HepG2 (cell line): Measurements from ENCODE around the gene NOP14. TPM values are rescaled to one million over a fixed set of nuclear protein-coding genes. Genes with fewer than 3 reads are reported as not detected.

ENCODE experiments used
- ATAC-seq: fragments of 200-7000 bp; cut with Tn5 transposase; 3 replicates; pipeline ENCODE4 v1.9.1; 2020; ENCODE audit warnings: mild to moderate bottlenecking, moderate library complexity
- BruUV-seq: library from RNA; stranded (reverse); fragments of 400-500 nt; replicated peaks from 2 replicates; lab custom pipeline; 2021; lab: Mats Ljungman, UMichigan
- CTCF ChIA-PET: fragments of 300-600 bp; formaldehyde crosslinking; extraction: SDS; loops from one replicate; lab custom pipeline; 2021; ENCODE audit warnings: low total read pairs, inconsistent platforms, low intra/inter-chr PET ratio; lab: Yijun Ruan, JAX
- POLR2A ChIA-PET: fragments of 350-600 bp; sonication (Branson Sonifier 250); formaldehyde crosslinking; loops from one replicate; lab custom pipeline; 2020; ENCODE audit warnings: antibody characterized with exemption, inconsistent platforms; lab: Yijun Ruan, JAX
- DNase-seq: peaks from one replicate; pipeline ENCODE4 v3.0.0-alpha.2; 2015; ENCODE audit warnings: low spot score
- FAIRE-seq: peaks from 3 replicates; lab custom pipeline; 2011; peaks lifted over from hg19 to GRCh38; lab: Jason Lieb, UNC
- H2AFZ ChIP-seq: one replicate; pipeline ENCODE4 v1.6.1; 2011; ENCODE audit warnings: low read length, inconsistent platforms
- H3K27ac ChIP-seq: fragments of 300-600 bp; 3 replicates; pipeline ENCODE4 v1.8.0; 2011; ENCODE audit warnings: mixed run types, mild to moderate bottlenecking, mixed read lengths, low read length, inconsistent platforms; ENCODE audit not compliant: insufficient read depth; ENCODE audit errors: extremely low read length
- H3K27me3 ChIP-seq, 2 experiments: fragments of 200-600 bp in 1 of 2; 2 replicates in 1 of 2; 3 replicates in 1 of 2; pipeline versions ENCODE4 v1.6.0 to v1.8.0; 2011; ENCODE audit warnings: low read length in 2 of 2, mild to moderate bottlenecking in 2 of 2, moderate library complexity in 2 of 2, inconsistent platforms in 1 of 2; ENCODE audit not compliant: insufficient read depth in 2 of 2, control insufficient read depth in 1 of 2
- H3K36me3 ChIP-seq, 2 experiments: fragments of 200-600 bp in 1 of 2; replicated peaks in 1 of 2; 2 replicates in 1 of 2; 3 replicates in 1 of 2; pipeline versions ENCODE4 v1.5.1 to v1.8.0; 2011; ENCODE audit warnings: low read length in 2 of 2, inconsistent platforms in 1 of 2; ENCODE audit not compliant: insufficient read depth in 2 of 2, control insufficient read depth in 1 of 2
- H3K4me1 ChIP-seq: 2 replicates; pipeline ENCODE4 v1.5.1; 2012; ENCODE audit warnings: low read length, inconsistent platforms; ENCODE audit not compliant: insufficient read depth
- H3K4me2 ChIP-seq: 2 replicates; pipeline ENCODE4 v1.6.0; 2011; ENCODE audit warnings: low read depth, low read length, inconsistent platforms
- H3K4me3 ChIP-seq, 3 experiments: fragments of 200-600 bp in 1 of 3; sonication (generic), shearing (Covaris generic) in 1 of 3; replicated peaks in 1 of 3; 2 replicates each; pipeline ENCODE4 v1.5.1; 2011 to 2016; ENCODE audit warnings: low read length in 3 of 3, inconsistent platforms in 2 of 3, low read depth in 2 of 3, mild to moderate bottlenecking in 2 of 3, control low read depth in 1 of 3, mixed read lengths in 1 of 3; ENCODE audit not compliant: insufficient read depth in 1 of 3
- H3K79me2 ChIP-seq: one replicate; pipeline ENCODE4 v1.6.1; 2011; ENCODE audit warnings: low read length, inconsistent platforms; ENCODE audit not compliant: insufficient read depth
- H3K9ac ChIP-seq: 2 replicates; pipeline ENCODE4 v1.6.0; 2011; ENCODE audit warnings: mild to moderate bottlenecking, low read depth, low read length, inconsistent platforms; ENCODE audit not compliant: insufficient read depth
- H3K9me3 ChIP-seq: 2 replicates; pipeline ENCODE4 v1.5.1; 2012; ENCODE audit warnings: mild to moderate bottlenecking, low read length
- H4K20me1 ChIP-seq: 2 replicates; pipeline ENCODE4 v1.6.0; 2011; ENCODE audit warnings: inconsistent platforms, mild to moderate bottlenecking, low read length, moderate library complexity; ENCODE audit not compliant: insufficient read depth
- CEBPB ChIP-seq: IDR thresholded peaks from 2 replicates; pipeline ENCODE4 v1.6.1; 2011; ENCODE audit warnings: low read depth, low read length, improper control_type of control experiment, borderline replicate concordance
- CREM ChIP-seq, 2 experiments: sonication (generic) in 1 of 2; formaldehyde crosslinking in 1 of 2; IDR thresholded peaks; 2 replicates each; pipeline versions ENCODE4 v1.4.0 to v1.6.1; 2016 to 2020; ENCODE audit warnings: antibody characterized with exemption in 1 of 2, mild to moderate bottlenecking in 1 of 2, missing genetic modification reagents in 1 of 2
- DZIP1 ChIP-seq: sonication (generic); formaldehyde crosslinking; IDR thresholded peaks from 2 replicates; pipeline ENCODE4 v1.5.0; 2020; ENCODE audit warnings: mild to moderate bottlenecking, missing genetic modification reagents
- LCORL ChIP-seq, 2 experiments: fragments of 450-650 bp in 1 of 2; sonication (generic) in 1 of 2; formaldehyde crosslinking in 1 of 2; IDR thresholded peaks; 2 replicates each; pipeline versions ENCODE4 v1.5.0 to v1.6.1; 2017 to 2020; ENCODE audit warnings: antibody characterized with exemption in 1 of 2, missing genetic modification reagents in 1 of 2
- POLR2G ChIP-seq: fragments of 200-400 bp; formaldehyde crosslinking; IDR thresholded peaks from 2 replicates; pipeline ENCODE4 v1.6.1; 2018; ENCODE audit warnings: mild to moderate bottlenecking, low read depth, low read length, moderate library complexity
- TERF1 ChIP-seq: sonication (generic); formaldehyde crosslinking; IDR thresholded peaks from 2 replicates; pipeline ENCODE4 v1.8.0; 2022; ENCODE audit warnings: mild to moderate bottlenecking, missing genetic modification reagents, moderate library complexity
- WGBS: methylation state at CpG from one replicate; pipeline ENCODE4 v1.1.6; 2017; ENCODE audit warnings: low lambda C conversion rate; 5-methylcytosine and 5-hydroxymethylcytosine counted together
- in situ Hi-C: cut with HindIII; loops from 2 replicates; pipeline ENCODE4 v1.10.0; 2017; ENCODE audit warnings: low pct_unique_long_range_greater_than_20kb; ENCODE audit not compliant: extremely low pct_ligation_motif_present
- intact Hi-C: fragments of 100-400 bp; cut with micrococcal nuclease; formaldehyde crosslinking; loops from one replicate; pipeline ENCODE4 v1.10.0; 2022; ENCODE audit not compliant: unreplicated experiment
- polyA plus RNA-seq, 8 experiments: library from polyadenylated mRNA; depleted of rRNA in 3 of 8; stranded (reverse) in 7 of 8; unstranded in 1 of 8; fragments of >200 nt; fragmentation: Illumina TruSeq in 4 of 8; extraction: Trizol in 4 of 8; gene quantifications; 2 replicates each; pipeline versions ENCODE4 v1.2.1 to v1.2.3, GENCODE V29; 2011 to 2016; ENCODE audit warnings: low read depth in 4 of 8, missing spikeins in 1 of 8, mixed read lengths in 1 of 8; ENCODE audit not compliant: insufficient read depth in 1 of 8
- total RNA-seq, 5 experiments: library from RNA; depleted of rRNA; stranded (reverse); fragments of >200 nt; fragmentation: Illumina TruSeq; extraction: Trizol; gene quantifications; 2 replicates each; pipeline ENCODE4 v1.2.3, GENCODE V29; 2016; ENCODE audit warnings: low read depth in 1 of 5
- TF ChIP-seq, protein P1 (sequence below): sonication (generic); formaldehyde crosslinking; IDR thresholded peaks from 2 replicates; pipeline ENCODE4; 2020; ENCODE audit warnings: missing genetic modification reagents, mild to moderate bottlenecking, borderline replicate concordance
- TF ChIP-seq, protein P2 (sequence below): sonication (generic); formaldehyde crosslinking; IDR thresholded peaks from 2 replicates; pipeline ENCODE4 v1.4.0; 2020; ENCODE audit warnings: mild to moderate bottlenecking, missing genetic modification reagents
- TF ChIP-seq, protein P3 (sequence below): sonication (generic); formaldehyde crosslinking; IDR thresholded peaks from 2 replicates; pipeline ENCODE4 v1.5.1; 2020; ENCODE audit warnings: mild to moderate bottlenecking, missing genetic modification reagents

NOP14 gene
- total and polyA plus RNA-seq, 2 of the 13 experiments (the other 11 are each of a cell fraction or from before 2014, with no cell fraction given) = 6.9 to 47.9 TPM

DNA sequence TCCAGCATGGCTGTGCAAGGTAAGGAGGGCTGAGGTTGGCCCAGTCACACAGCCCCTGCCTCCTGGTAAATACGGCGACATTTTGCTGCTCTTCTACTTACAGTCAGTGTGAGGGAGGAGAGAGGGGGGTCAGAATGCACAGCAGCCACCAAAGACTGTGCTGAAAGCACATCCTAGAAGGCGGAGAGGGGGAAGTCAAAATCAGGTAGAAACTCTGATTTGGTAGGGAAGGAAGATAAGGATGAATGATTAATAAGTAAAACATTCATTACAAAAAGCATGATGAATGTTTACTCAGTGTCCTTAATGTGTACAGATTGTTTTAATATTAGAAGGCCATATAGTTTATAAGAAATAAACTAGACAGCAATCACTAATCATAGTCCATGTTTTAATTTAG lies 62.0 kb downstream of the NOP14 start (continued):
- TF ChIP-seq, protein P1, sequence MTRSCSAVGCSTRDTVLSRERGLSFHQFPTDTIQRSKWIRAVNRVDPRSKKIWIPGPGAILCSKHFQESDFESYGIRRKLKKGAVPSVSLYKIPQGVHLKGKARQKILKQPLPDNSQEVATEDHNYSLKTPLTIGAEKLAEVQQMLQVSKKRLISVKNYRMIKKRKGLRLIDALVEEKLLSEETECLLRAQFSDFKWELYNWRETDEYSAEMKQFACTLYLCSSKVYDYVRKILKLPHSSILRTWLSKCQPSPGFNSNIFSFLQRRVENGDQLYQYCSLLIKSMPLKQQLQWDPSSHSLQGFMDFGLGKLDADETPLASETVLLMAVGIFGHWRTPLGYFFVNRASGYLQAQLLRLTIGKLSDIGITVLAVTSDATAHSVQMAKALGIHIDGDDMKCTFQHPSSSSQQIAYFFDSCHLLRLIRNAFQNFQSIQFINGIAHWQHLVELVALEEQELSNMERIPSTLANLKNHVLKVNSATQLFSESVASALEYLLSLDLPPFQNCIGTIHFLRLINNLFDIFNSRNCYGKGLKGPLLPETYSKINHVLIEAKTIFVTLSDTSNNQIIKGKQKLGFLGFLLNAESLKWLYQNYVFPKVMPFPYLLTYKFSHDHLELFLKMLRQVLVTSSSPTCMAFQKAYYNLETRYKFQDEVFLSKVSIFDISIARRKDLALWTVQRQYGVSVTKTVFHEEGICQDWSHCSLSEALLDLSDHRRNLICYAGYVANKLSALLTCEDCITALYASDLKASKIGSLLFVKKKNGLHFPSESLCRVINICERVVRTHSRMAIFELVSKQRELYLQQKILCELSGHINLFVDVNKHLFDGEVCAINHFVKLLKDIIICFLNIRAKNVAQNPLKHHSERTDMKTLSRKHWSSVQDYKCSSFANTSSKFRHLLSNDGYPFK = no peak
- TF ChIP-seq, protein P2, sequence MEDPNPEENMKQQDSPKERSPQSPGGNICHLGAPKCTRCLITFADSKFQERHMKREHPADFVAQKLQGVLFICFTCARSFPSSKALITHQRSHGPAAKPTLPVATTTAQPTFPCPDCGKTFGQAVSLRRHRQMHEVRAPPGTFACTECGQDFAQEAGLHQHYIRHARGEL = no peak
- TF ChIP-seq CREM (IDR thresholded peaks at IDR 0.05) (no peak), CREM (CRISPR knock-in tag; IDR thresholded peaks at IDR 0.05) (no peak)

DNA sequence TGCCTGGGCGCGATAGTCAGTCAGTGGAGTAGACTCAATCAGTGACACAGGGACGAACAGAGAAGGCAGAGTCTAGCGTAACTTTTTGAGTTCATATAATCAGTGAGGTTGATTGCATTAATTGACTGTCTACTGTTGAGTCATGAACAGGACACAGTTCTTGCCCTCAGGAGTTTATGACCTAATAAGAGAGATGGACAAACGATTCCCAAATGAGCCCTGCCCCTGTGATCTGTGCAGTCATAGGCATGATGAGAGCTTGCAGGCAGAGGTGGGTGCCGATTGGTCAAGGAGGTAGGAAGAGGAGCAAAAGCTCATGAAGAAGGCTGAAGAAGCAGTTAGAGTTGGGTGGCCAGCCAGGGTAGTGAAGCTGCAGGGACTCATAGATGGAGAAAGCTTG lies 62.5 kb downstream of the NOP14 start:
- intact Hi-C loops = no loop called here
- no TSS peak for BruUV-seq
- CTCF ChIA-PET = no interaction called here
- TF ChIP-seq LCORL (IDR thresholded peaks at IDR 0.05) (no peak), LCORL (CRISPR knock-in tag; IDR thresholded peaks at IDR 0.05) (no peak), TERF1 (CRISPR knock-in tag) (no peak), POLR2G (no peak), CEBPB (no peak), DZIP1 (CRISPR knock-in tag) (no peak)
- TF ChIP-seq, protein P3, sequence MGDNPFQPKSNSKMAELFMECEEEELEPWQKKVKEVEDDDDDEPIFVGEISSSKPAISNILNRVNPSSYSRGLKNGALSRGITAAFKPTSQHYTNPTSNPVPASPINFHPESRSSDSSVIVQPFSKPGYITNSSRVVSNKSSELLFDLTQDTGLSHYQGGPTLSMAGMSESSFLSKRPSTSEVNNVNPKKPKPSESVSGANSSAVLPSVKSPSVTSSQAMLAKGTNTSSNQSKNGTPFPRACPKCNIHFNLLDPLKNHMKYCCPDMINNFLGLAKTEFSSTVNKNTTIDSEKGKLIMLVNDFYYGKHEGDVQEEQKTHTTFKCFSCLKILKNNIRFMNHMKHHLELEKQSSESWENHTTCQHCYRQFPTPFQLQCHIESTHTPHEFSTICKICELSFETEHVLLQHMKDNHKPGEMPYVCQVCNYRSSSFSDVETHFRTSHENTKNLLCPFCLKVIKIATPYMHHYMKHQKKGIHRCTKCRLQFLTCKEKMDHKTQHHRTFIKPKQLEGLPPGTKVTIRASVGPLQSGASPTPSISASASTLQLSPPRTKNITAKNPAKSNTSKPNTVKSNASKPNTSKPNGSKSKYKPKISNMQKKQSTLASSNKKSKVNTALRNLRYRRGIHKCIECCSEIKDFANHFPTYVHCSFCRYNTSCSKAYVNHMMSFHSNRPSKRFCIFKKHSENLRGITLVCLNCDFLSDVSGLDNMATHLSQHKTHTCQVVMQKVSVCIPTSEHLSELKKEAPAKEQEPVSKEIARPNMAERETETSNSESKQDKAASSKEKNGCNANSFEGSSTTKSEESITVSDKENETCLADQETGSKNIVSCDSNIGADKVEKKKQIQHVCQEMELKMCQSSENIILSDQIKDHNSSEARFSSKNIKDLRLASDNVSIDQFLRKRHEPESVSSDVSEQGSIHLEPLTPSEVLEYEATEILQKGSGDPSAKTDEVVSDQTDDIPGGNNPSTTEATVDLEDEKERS (CRISPR knock-in tag) = no peak

More for the DNA sequence above, 62.5 kb downstream of the NOP14 start:
- no peaks in the 10 kb centered on the region for H3K9me3 ChIP-seq
- FAIRE-seq (no peak), ATAC-seq (no peak), DNase-seq (no peak)
- peaks cover 40 to 87% of the 10 kb centered on the region in 2 experiments for H3K36me3 ChIP-seq
- H3K79me2 ChIP-seq = no peaks in the 10 kb centered on the region
- no peak overlapping the region for H2AFZ ChIP-seq
- no peaks in the 10 kb centered on the region for H3K4me1 ChIP-seq
- POLR2A ChIA-PET = no interaction called here
- H4K20me1 ChIP-seq = no peaks in the 10 kb centered on the region
- no peak overlapping the region for H3K4me2 ChIP-seq
- H3K27ac ChIP-seq = no peak overlapping the region
- WGBS = 94% methylated on average over 6 of the region's 6 CpGs
- no peak overlapping the region for H3K4me3 ChIP-seq
- no peaks in the 10 kb centered on the region for H3K27me3 ChIP-seq
- in situ Hi-C loops = no loop called here
- H3K9ac ChIP-seq = no peak overlapping the region
